ENCODE results near the gene DTX4. TPM values are rescaled to one million over a fixed set of nuclear protein-coding genes. Genes with fewer than 3 reads are reported as not detected.

Gene DTX4
- total RNA-seq, 1 donor from 2014 or later, result 8.2 TPM

DNA sequence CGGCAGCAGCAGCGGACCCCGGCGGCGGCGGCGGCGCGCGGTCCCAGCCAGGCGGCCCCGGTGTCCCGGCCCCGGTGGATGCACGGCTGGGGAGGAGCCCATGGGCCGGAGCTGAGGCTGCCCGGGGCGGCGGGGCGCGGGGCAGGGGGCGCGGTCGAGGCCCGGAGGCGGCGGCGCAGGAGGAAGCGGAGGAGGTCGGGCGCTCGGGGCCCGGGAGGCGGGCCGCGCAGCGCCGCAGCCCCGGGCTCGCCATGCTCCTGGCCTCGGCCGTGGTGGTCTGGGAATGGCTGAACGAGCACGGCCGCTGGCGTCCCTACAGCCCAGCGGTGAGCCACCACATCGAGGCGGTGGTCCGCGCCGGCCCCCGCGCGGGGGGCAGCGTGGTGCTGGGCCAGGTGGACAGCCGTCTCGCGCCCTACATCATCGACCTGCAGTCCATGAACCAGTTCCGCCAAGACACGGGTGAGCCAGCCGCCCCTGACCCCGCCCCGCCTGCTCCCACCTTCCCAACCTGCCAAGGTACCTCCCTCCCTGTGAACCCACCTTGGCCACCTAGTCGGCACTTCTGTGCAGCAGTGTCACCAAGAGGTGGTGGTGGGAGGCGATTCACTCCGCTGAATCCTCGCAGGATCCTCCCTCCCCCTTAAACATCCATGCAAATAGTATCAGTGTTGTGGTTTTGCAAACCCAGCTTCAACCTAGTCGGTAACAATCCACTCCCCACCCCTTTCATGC lies 580 bp downstream of the DTX4 start:
- DNase-seq (ENCODE audit: low read depth), result no peak

DNA sequence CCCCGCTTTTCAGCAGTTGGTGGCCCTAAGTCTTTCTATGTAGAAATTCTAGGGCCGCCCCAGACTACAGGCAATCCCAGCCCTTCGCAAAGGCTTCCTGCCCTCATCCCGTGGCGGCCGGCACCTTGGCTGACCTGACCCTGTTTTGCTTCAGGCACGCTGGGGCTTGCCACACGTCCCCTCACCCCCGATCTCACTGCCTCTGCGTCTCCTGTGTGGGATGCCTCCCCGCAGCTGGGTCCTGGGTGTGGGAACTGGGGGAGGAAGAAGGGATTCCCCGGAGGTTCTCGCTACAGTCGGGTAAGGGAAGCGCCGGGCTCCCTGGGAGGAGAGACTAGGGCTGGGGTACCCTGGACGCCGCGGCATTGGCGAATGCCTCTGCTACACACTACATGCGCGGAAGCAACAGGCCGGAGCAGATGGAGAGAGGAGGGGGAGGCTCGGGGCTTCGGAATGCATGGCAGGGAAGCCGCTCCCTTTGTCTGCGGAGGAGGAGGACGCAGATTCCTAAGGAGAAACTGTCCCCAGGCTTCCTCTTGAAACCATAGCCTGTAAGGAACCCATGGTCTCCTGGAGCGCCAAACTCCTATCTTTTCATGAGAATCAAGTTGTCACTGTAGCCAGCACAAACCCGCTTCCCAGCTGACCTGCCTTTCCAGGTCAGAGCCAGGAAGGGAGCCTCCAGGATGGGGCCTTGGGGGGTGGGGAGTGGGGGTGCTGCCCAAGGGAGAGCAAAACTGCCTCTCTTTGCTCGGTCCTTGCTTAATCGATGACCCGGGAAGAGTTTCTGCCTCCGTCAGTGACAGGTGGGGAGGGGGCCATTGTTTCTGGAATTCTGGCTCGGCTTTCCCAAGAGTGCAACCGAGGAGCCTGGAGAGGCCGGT lies 1.4 kb downstream of the DTX4 start:
- peak; percentile 47 for DNase-seq (ENCODE audit: low read depth)

DNA sequence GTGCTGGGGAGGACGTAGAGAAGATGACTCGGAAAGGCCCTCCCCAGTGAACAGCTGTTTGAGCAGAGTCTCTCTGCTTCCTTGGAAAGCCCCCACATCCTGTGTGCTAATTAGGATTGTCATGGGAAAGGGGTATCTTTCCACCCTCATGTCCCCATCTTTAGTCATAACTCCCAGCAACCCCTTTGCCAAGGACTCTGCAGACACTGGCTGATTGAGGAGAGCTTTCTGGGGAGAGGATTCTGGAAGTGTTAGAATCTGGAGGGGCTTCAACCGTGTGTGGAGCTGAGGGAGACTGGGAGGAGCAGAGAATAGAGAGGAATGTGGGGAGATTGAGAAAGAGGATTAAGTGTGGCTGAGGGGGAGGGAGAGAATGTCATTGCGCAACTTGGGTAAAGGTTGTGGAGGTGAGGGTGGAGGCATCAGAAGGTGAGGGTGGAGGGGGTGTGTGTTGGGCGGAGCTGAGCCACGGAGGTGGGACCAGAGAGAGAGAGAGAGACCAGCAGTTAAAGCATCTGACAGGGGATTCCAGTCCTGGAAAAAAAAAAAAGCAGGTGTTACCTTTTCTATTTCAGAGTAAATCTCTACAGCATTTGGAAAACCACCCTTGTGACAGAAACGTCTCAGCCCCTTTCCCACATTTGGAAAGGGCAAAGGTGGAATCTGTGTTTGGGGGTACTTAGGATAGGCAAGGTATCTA lies 2.2 kb downstream of the DTX4 start:
- DNase-seq (ENCODE audit: low read depth), result peak; percentile 41

DNA sequence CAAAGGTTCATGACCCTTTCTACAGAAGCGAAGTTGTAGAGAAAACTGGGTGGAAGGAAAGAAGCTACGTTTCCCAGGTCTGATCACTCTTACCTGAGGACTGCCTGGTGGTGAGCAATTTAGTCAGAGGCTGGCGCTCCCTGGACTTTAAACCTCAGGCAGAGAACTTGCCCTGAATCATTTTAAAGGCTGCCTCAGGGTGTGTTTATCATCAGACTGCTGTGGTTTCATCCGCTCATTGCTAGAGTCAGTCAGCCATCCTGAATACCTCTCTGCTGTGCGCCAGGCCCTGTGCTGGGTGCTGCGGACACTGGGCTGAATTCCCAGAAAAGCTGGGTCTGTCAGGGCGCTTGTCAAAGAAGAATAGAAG lies 2.7 kb downstream of the DTX4 start:
- DNase-seq (ENCODE audit: low read depth), result no peak

DNA sequence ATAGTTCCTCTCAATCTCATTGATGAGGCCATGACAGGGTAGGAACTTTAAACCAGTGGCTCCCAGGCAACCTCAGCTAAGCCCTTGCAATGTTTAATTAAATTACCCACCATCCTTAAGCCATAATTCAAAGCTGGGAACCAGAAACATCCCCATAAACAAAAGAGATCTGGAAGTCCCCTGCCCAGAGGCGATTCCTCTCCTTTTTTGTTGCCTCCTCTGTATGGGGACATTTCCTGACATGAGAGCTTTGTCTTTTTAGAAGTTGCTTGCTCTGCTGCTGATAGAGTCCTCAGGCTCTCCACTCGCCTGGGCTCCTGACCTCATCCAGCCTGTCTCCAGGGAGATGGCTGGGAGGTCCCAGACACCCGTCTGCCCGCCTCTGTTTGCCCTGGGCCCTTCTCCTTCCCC lies 3.2 kb downstream of the DTX4 start:
- no peak for DNase-seq (ENCODE audit: low read depth)

DNA sequence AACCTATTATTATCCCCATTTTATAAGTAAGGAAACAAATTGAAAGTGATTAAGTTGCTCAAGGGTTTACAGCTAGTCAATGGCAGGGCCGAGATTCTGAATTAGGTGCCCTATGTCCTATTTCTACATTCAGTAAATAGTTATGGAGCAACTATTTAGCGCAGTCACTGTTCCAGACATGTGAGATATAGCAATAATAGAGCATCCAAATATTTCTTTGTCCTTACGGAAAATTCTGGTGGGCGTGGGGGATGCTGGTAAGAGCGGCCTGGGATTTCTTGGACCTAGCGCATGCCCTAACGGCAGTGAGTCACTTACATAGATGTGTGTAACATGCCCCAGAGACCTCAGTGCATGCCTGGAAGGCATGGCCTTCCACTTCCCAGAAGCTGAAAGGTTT lies 4.4 kb downstream of the DTX4 start:
- DNase-seq (ENCODE audit: low read depth), result no peak

DNA sequence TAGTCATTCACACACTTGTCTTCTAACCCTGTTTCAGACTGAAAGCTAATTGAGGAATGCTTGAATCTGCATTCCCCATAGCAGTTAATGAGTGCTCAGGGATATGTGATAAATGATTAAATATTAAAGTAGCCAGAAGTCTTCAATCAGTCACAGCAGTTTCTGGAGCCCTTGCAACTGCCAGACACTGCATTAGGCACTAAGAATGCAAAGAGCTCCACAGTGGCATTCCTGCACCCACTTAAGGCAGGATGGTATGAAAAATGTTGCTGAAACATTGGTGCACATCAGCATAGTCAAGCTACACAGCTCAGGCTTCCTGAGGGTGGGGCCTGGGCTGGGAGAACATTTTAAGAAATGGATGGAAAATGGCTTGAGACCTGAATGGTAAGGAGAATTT lies 6.5 kb downstream of the DTX4 start:
- no peak for DNase-seq (ENCODE audit: low read depth)

DNA sequence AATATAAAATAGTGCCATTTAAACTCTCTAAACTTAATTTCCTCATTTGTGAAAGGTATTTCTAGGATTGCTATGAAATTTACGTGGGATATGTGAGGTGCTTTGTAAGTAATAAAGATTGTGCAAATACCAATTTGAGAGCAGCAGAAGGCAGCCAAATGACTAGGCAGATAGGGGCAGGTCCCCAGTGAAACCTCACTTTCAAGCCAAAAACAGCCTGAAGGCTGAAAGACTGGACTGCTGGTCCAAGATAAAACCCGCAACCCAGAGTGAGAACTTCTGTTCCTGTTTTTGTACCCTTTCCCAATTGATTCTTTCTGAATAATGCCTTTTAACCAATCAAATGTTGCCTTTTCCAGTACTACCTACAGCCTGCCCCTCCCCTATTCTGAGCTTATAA lies 7.2 kb downstream of the DTX4 start:
- no peak for DNase-seq (ENCODE audit: low read depth)

DNA sequence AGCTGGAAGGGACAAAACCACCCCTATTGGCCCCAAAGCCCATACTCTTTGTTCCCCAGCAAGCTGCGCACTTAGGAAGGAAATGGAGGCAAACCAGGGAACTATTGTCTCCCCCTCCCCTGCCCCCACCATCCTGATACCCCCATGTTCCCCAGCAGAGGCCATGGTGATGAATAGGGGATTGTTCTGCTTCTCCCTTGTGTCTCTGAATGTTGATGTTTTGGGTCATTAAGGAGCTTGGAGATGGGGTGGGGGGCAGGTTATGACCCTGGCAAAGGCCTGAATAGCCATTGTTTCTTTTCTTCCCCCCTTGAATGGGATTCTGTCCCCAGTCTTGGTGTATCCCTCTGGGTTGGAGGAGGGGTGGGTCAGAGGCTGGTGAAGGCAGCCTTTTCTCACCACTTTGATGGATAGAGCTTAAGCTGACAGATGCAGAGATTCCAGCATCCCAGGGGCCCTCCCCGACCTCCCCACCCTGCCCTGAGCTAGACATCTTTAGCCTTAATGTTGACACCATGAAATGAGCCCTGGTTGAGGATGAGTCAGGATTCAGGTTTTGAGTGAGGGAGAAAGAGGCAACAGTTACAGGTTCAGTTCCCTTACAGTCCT lies 8.3 kb downstream of the DTX4 start:
- DNase-seq (ENCODE audit: low read depth), result no peak

DNA sequence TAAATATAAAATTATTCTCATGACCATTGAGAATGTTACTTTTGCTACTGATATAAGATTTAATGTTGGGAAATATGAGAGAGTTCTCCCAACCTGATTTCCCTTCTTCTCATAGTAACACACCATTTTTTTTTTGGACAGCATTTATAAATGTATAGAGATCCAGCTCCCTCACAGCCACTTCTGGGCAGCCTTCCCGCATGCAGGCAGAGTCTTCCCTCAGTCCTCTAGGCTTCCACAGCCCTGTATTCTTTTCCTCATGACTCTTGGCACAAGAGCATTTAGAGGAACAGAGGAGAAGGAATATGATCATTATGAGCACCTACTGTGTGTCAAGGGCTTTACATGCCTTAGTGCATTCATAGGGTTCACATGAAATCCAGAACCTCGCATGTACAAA lies 9.0 kb downstream of the DTX4 start:
- DNase-seq (ENCODE audit: low read depth), result no peak

DNA sequence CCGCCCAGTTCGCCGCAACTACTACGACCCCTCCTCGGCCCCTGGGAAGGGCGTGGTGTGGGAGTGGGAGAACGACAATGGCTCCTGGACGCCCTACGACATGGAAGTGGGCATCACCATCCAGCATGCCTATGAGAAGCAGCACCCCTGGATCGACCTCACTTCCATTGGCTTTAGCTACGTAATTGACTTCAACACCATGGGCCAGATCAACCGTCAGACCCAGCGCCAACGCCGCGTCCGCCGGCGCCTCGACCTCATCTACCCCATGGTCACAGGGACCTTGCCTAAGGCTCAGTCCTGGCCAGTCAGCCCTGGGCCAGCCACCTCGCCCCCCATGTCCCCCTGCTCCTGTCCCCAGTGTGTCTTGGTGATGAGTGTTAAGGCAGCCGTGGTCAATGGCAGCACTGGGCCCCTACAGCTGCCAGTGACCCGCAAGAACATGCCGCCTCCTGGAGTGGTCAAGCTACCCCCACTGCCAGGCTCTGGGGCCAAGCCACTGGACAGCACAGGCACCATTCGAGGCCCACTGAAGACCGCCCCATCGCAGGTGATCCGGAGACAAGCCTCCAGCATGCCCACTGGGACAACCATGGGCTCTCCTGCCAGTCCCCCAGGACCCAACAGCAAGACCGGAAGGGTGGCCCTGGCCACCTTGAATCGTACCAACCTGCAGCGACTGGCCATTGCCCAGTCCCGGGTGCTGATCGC lies 10.0 kb downstream of the DTX4 start:
- DNase-seq (ENCODE audit: low read depth), result no peak

DNA sequence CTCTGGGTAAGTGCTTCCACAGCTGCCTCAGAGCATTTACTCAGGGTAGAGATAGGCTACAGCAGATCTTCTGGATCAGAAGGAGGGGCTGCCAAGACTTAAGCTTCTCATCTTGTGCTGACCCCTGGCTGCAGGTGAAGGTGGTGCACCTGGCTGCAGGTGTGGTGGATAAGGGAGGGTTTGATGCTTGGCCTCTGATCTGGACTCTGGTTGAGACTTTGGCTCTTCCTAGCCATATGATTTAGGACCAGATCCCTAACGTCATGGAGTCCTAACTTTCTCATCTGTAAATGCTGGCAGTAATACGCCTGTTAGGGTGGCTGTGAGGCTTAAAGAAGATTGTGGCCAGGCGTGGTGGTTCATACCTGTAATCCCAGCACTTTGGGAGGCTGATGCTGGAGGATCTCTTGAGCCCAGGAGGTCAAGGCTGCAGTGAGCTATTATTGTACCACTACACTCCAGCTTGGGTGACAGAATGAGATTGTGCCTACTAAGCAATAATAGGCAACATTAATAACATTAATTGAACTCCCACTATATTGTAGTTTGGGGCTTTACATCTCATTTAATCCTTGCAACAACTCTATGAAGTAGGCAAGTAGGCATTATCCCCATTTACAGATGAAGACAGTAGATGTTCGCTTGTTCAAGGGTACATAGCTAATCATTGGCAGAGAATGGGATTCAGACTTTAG lies 10.7 kb downstream of the DTX4 start:
- DNase-seq (ENCODE audit: low read depth), result no peak

DNA sequence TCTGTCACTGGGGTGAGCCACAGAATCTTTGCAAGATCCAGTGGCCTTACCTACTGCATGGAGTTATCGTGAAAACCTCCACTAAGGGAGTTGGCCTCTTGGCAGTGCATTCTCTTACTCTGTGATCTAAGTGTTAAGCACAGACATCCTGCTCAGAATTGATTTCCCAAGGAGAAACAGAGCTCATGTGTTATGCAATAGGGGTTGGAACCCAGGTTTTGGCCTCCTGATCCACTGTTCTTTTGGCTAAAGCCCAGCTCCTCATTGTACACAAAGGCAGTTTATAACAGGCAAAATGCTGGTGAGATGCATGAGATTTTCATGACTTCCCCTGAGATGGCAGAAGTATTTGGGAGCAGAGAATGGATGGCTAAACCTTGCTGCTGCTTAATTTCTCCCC lies 11.8 kb downstream of the DTX4 start:
- DNase-seq (ENCODE audit: low read depth), result no peak

DNA sequence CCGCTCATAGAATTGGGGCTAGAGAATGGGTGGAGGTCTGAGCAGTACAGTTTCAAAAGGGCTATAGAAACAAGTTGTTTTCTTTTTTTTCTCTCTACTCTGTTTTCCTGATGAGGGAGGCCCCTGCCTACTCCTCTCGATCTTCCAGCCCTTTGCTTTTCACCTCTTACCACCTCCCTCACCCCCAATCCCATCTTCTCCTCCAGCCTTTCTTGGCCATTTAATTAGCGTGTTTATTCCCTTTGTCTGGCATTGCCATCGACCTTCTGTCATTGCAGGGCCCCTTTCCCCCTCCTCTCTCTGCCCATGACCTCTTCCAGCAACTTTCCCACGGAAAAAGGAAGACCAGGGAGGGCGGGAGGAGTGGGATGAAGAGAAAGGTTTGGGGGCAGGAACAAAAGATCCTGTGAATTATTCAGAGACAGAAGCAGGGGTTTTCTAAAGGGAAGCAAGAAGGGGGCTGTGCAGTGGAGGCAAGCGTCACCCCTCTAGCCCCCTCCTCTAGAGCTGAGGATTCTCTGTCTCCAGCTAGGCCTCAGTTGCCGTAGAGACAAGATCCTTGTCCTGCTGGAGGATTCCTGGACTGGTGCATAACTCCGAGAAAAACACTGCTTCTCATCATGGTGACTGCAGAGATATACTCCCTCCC lies 12.9 kb downstream of the DTX4 start:
- no peak for DNase-seq (ENCODE audit: low read depth)

DNA sequence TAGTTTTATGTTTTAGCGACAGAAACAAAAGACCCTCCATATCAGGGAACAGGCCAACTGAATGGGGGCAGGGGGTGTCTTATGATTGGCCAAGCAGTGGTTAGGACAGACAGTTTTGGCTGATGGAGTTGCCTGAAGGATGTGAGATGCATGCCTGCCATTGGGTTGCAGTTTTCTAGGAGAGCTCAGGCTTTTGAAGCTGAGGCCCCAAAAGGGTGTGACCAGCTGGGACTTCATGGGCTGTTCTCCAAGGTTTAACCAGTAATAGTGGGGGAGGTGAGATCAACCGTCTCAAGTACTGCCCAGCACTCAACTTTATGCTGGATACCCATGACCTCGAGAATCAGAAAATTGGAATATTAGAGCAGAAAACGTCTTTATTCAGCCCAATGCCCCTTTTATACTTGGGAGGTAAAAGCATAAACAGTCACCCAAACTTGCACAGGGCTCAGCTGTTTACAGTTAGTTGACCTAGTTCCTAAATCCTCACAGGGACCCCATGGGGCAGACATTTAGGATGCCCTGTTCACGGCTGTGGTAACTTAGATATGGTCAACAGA lies 13.5 kb downstream of the DTX4 start:
- no peak for DNase-seq (ENCODE audit: low read depth)

DNA sequence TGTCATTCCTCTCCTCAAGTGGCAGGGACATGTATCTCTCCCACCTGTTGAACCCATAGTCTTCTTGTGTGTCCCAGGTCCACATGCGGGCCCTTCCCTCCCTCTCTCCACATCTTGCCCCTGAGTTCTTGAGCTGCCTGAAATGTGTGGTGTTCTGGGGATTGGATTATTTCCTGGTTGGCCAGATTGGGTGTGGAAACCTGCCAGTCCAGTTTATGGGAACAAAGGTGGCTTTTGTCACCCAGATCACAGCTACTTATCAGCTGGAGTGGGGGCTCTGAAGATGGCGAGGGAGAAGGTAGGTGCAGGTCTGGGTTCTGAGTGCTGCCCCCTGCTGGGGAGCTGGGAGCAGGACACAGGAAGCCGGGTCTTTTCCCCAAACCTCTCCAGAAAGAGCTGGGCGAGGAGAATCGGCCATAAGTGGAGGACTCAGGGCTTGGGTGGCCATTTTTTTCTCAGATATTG lies 14.2 kb downstream of the DTX4 start:
- no peak for DNase-seq (ENCODE audit: low read depth)

DNA sequence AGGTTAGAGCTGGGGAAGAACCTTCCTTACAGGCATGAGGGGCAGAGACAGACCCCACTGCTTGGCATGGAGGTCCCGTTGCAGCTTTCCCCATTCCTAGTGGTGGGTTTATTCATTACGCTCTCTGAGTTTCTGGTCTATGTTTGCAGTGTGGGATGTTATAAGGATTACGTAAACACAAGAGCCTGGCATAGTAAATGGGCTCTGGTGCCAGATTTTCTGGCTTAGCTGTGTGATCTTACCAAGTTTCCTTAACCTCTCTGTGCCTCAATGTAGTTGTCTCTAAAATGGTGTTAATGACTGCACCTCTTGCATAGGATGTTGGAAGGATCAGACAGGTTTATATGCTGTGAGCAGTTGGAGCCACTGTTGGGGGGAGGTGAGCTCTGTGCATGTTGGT lies 15.1 kb downstream of the DTX4 start:
- DNase-seq (ENCODE audit: low read depth), result no peak

DNA sequence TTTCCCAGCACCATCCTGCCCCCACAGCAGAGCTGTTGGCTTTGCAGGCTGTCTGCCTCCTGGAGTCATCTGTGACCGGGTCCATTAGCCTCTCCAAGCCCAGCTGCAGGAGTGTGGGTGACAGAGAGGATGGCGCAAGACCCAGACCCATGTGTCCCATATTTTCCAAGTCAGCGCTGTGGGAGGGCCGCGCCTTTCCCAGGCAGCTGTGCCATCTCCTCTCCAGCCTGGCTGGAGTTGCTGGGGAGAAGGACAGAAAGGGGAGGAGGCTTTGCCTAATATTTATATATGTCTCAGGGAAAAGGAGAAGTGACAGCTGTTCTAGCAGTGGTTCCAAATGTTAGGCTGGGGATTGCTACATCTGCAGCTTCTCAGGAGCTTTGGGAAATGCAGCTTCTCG lies 15.7 kb downstream of the DTX4 start:
- DNase-seq (ENCODE audit: low read depth), result peak; percentile 88

DNA sequence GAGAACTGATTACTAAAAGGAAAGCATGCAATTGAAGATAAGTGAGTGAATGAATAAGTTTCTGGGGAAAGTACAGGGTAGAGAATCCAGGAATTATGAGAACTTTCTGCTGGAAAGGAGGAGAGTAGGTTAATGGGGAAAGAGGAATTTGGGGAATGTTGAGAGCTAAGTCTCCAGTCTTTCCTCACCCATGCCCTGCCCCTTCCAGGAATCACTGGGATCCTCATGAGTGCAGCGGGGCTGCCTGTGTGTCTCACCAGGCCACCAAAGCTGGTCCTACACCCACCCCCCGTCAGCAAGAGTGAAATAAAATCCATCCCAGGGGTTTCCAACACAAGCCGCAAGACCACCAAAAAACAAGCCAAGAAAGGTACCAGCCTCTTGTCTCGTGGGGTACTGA lies 17.0 kb downstream of the DTX4 start:
- no peak for DNase-seq (ENCODE audit: low read depth)

DNA sequence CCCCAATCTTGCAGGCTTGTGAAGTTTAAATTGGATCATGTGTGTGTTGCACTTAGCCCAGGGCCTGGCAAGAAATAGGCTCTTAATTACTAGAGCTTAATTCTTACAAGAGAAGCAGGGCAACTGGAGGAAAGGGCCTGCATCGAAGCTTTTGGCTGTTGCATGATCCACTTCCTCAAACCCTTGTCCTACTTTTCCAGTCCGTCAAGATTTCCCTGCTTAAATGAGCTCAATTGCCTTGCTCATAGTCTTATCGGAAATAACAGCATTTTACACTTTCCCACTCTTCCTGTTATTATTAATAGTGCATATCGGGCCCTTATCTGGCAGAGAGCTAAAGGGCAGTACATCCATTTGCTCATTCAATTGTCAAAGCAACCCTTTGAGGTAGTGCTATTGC lies 18.1 kb downstream of the DTX4 start:
- no peak for DNase-seq (ENCODE audit: low read depth)
